IPS-18c (cell line): ENCODE measurements around the gene FGF12.

ENCODE experiments used
- H3K4me3 ChIP-seq: 2 replicates; pipeline ENCODE4 v1.7.0; 2013; ENCODE audit warnings: low read depth, mild to moderate bottlenecking, low read length, moderate library complexity; ENCODE audit not compliant: insufficient read depth
- H3K9me3 ChIP-seq: one replicate; pipeline ENCODE4 v1.6.1; 2013; ENCODE audit warnings: mild to moderate bottlenecking, low read length, moderate library complexity; ENCODE audit not compliant: control insufficient read depth, insufficient read depth

The FGF12 gene

GRCh38 chr3:192183109-192183508, 544.2 kb downstream of the FGF12 start:
- no peak overlapping the region for H3K4me3 ChIP-seq
- H3K9me3 ChIP-seq: no peaks in the 10 kb centered on the region

GRCh38 chr3:192181151-192181550, 546.2 kb downstream of the FGF12 start:
- no peak overlapping the region for H3K4me3 ChIP-seq
- no peaks in the 10 kb centered on the region for H3K9me3 ChIP-seq

GRCh38 chr3:192177383-192177782, 550.0 kb downstream of the FGF12 start:
- Histone ChIP-seq H3K9me3 (no peaks in the 10 kb centered on the region), H3K4me3 (no peak overlapping the region)

- Histone ChIP-seq H3K4me3 (no peak overlapping the region), H3K9me3 (no peaks in the 10 kb centered on the region)
Measured at GRCh38 chr3:192174283-192174682, 553.1 kb downstream of the FGF12 start.

GRCh38 chr3:192171213-192171612, 556.1 kb downstream of the FGF12 start:
- Histone ChIP-seq H3K9me3 (no peaks in the 10 kb centered on the region), H3K4me3 (no peak overlapping the region)

- Histone ChIP-seq H3K9me3 (no peaks in the 10 kb centered on the region), H3K4me3 (no peak overlapping the region)
Measured at GRCh38 chr3:192170659-192171058, 556.7 kb downstream of the FGF12 start.

- no peak overlapping the region for H3K4me3 ChIP-seq
Measured at GRCh38 chr3:192170031-192170430, 557.3 kb downstream of the FGF12 start.

GRCh38 chr3:192169332-192169915, 557.9 kb downstream of the FGF12 start:
- Histone ChIP-seq H3K4me3 (no peak overlapping the region), H3K9me3 (no peaks in the 10 kb centered on the region)

More at GRCh38 chr3:192170031-192170430, 557.3 kb downstream of the FGF12 start:
- H3K9me3 ChIP-seq: no peaks in the 10 kb centered on the region

- Histone ChIP-seq H3K4me3 (no peak overlapping the region; the same call in 1 of the 2 replicates), H3K9me3 (no peaks in the 10 kb centered on the region)
Measured at GRCh38 chr3:192168202-192168601, 559.1 kb downstream of the FGF12 start.

GRCh38 chr3:192165552-192165951, 561.8 kb downstream of the FGF12 start:
- no peak overlapping the region for H3K4me3 ChIP-seq

GRCh38 chr3:192161661-192162060, 565.7 kb downstream of the FGF12 start:
- Histone ChIP-seq H3K4me3 (no peak overlapping the region), H3K9me3 (no peaks in the 10 kb centered on the region)

More at GRCh38 chr3:192165552-192165951, 561.8 kb downstream of the FGF12 start:
- no peaks in the 10 kb centered on the region for H3K9me3 ChIP-seq

GRCh38 chr3:192156382-192156781, 571.0 kb downstream of the FGF12 start:
- Histone ChIP-seq H3K9me3 (no peaks in the 10 kb centered on the region), H3K4me3 (no peak overlapping the region)

GRCh38 chr3:192155194-192155593, 572.1 kb downstream of the FGF12 start:
- Histone ChIP-seq H3K4me3 (peak overlapping the region; percentile 28), H3K9me3 (no peaks in the 10 kb centered on the region)

GRCh38 chr3:192133271-192133670, 594.1 kb downstream of the FGF12 start:
- H3K4me3 ChIP-seq: no peak overlapping the region
- H3K9me3 ChIP-seq: no peaks in the 10 kb centered on the region

- no peaks in the 10 kb centered on the region for H3K9me3 ChIP-seq
- H3K4me3 ChIP-seq: no peak overlapping the region
Measured at GRCh38 chr3:192130534-192131132, 596.7 kb downstream of the FGF12 start.

GRCh38 chr3:192129586-192129985, 597.8 kb downstream of the FGF12 start:
- Histone ChIP-seq H3K4me3 (no peak overlapping the region), H3K9me3 (no peaks in the 10 kb centered on the region)

GRCh38 chr3:192128922-192129321, 598.4 kb downstream of the FGF12 start:
- Histone ChIP-seq H3K4me3 (no peak overlapping the region), H3K9me3 (no peaks in the 10 kb centered on the region)

- Histone ChIP-seq H3K9me3 (no peaks in the 10 kb centered on the region), H3K4me3 (no peak overlapping the region)
Measured at GRCh38 chr3:192128060-192128459, 599.3 kb downstream of the FGF12 start.
